Measurements from ENCODE around the gene HJV.
"Not testable (repeated sequence)": the region's sequence is repeated elsewhere in the genome, so short reads cannot be mapped to it uniquely, and the experiment has no call there.

HJV gene

DNA sequence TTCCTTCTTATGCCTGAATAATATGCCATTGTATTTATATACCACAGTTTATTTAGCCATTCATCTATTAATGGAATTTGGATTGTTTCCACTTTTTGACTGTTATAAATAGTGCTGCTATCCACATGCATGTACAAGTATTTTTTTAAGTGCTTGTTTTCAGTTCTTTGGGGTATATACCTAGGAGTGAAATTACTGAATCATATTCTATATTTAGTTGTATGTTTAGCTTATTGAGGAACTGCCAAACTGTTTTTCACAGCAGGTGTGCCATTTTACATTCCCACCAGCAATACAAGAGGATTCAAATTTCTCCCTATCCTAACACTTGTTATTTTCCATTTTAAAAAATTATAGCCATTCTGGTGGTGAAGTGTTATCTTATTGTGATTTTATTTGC is 7.6 kb upstream of the HJV start:
- no peak for TF ChIP-seq CTCF (IDR thresholded peaks at IDR 0.05; ENCODE audit: insufficient read depth, low read depth, low read length, missing control alignments)
- DNase-seq (ENCODE audit: low read depth): no peak
- no peak overlapping the region for H3K4me3 ChIP-seq (ENCODE audit: low read length)

DNA sequence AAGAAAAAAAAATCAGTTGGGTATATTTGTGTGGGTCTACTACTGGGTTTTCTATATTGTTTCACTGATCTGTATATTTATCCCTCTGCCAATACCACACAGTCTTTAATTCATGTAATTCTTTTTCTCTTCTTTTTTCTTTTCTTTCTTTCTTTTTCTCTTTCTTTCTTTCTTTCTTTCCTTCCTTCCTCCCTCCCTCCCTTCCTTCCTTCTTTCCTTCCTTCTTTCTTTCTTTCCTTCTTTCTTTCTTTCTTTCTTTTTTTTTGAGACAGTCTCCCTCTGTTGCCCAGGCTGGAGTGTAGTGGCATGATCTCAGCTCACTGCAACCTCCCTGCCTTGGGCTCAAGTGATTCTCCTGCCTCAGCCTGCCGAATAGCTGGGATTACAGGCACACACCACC is 5.1 kb upstream of the HJV start:
- not testable (repeated sequence) for DNase-seq (ENCODE audit: low read depth); H3K4me3 ChIP-seq (ENCODE audit: low read length)

GRCh38 chr1:146025787-146026495 is 4.4 kb upstream of the HJV start:
- not testable (repeated sequence) for H3K4me3 ChIP-seq (ENCODE audit: low read length); DNase-seq (ENCODE audit: low read depth)

- DNase-seq (ENCODE audit: low read depth): no peak
- TF ChIP-seq CTCF (IDR thresholded peaks at IDR 0.05; ENCODE audit: insufficient read depth, low read depth, low read length, missing control alignments): no peak
- no peak overlapping the region for H3K4me3 ChIP-seq (ENCODE audit: low read length)
Measured at GRCh38 chr1:146022403-146023127, 1.0 kb upstream of the HJV start.

DNA sequence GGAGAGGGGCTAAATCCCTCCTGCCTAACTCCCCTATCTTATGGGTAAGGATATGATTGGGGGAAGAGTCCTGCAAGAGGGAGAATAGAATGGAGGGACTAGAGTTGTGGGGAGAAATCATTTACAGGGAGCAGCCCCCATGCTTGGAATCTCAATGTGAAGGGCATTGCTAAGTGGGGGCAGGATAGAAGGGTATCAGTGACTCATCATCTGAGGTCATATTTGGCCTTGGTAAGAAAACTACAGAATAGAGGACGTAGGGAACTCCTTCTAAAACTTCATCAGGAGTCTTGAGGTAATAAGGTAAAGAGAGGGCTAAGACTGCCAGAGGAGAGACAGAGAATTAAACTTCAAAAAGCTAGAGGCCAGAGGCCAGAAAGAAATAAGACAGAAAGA is 487 bp downstream of the HJV start:
- TF ChIP-seq CTCF (IDR thresholded peaks at IDR 0.05; ENCODE audit: insufficient read depth, low read depth, low read length, missing control alignments): no peak
- H3K4me3 ChIP-seq (ENCODE audit: low read length): no peak overlapping the region
- DNase-seq (ENCODE audit: low read depth): no peak

DNA sequence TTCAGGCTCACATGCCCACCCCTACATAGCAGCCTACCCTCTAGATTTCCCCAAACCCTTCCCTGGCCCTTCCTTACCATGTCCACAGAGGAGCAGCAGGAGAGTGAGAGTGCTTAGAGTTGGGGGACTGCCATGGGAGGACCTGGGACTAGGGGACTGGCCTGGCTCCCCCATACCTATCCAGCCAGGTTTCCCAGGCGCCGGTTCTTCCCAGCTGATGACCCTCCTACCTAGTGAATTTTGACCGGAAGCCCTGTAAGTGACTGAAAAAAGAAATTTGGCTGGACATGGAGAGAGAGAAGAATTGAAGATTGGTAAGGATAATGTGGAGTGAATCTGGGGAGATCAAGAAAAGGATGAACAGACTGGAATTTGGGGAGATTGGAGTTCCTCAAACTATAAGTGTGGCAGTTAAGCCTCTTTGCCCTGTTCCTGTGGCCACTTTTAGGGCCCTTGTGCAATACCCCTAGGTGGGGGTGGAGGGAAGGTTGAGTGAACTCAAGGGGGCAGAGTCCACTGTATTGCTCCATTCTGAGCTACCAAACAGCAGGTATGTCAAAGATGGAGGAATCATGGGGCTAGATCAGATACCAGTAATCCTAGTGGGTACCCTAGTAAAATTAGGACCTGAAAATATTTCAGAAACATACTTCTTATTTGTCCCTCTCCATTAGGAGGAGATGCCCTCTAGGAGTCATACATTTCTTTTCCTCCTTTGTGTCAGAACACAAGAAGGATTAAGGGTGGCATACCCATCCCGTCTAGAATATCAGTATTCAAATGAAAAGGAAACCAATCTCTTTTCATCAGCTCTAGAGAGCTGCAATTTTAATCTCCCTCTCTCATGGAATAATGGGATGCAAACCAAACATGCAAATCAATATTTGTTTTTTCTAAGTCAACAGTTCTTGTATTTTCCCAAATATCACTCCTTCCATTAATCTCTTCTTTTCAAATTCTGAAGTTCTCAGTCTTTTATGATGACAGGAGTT is 1.2 kb downstream of the HJV start:
- no peak for TF ChIP-seq CTCF (IDR thresholded peaks at IDR 0.05; ENCODE audit: insufficient read depth, low read depth, low read length, missing control alignments)
- no peak for DNase-seq (ENCODE audit: low read depth)

DNA sequence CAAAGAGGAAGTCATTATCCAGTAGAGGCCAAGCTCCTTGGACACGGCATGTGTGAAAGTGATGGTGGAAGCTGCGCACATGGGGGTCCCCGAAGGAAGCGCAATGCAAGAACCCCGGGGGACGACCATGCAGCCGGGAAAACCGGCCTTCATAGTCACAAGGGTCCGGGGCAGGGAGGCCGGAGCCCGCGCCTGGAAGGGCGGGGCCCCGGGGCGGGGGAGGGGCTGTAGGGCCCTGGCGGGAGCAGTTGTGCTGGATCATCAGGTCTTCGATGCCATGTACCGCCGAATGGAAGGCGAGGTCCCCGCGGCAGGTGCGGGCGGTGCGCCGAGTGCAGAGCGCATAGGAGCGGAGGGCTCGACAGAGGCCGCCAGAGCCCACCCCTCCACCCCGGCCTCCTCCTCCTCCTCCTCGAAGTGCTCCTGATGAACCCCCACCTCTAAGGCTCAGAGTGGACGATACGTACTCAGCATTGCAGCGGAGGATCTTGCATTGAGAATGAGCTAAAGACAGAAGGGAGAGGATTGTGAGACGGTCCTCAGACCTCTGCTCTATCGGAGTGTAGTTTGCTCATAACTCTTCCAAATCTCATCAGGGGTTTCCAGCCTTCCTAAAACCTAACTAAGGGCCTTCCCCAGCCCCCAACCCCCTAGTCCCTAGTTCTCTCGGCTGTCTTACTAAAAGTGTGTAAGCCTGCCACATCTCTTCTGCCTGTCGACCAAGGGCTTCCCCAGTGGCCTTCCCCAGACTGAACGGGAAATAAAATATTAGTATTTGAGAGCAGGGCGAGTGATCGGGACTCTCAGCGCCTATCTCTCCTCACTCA is 2.1 kb downstream of the HJV start:
- DNase-seq (ENCODE audit: low read depth): no peak
- TF ChIP-seq CTCF (IDR thresholded peaks at IDR 0.05; ENCODE audit: insufficient read depth, low read depth, low read length, missing control alignments): no peak

More for the DNA sequence above, 1.2 kb downstream of the HJV start:
- no peak overlapping the region for H3K4me3 ChIP-seq (ENCODE audit: low read length)

More for the DNA sequence above, 2.1 kb downstream of the HJV start:
- no peak overlapping the region for H3K4me3 ChIP-seq (ENCODE audit: low read length)
